DMS114 treated with DMSO at 0.1 percent for 48 hours (cell line): ENCODE results near the gene SELENOO.

ENCODE experiments used
- DNase-seq: peaks from one replicate; lab custom pipeline; 2025; ENCODE audit not compliant: unreplicated experiment; lab: John Stamatoyannopoulos, UW

SELENOO gene

DNA sequence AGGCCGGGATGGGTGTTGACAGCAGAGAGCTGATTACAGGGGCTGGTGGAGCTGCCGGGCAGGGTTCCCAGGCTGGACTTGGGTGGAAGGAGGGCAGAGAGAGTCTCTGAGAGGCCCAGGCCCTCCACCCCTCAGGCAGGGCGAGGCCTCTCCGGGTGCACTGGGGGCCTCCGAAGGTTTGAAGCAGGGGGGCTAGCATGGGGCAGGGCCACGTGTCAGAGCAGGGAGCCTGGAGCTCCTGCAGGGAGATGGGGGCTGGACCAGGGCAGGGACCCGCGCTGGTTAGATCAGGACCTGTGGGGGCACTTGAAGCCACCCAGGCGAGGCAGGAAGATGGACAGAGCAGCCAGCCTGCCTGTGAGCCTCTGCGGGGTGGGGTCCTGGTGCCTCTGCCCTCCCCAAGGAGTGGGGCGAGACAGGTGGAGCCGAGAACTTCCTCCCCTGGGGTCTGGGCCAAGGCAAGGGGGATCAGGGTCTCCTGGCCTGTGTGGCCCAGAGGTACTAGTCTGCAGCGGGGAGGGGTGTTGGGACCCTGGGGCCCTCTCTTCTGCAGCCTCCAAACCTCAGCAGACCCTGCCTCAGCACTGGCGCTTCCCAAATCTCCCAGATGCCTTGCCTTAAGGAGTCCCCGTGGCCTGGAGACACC, 29.4 kb upstream of the SELENOO start:
- DNase-seq: no peak

DNA sequence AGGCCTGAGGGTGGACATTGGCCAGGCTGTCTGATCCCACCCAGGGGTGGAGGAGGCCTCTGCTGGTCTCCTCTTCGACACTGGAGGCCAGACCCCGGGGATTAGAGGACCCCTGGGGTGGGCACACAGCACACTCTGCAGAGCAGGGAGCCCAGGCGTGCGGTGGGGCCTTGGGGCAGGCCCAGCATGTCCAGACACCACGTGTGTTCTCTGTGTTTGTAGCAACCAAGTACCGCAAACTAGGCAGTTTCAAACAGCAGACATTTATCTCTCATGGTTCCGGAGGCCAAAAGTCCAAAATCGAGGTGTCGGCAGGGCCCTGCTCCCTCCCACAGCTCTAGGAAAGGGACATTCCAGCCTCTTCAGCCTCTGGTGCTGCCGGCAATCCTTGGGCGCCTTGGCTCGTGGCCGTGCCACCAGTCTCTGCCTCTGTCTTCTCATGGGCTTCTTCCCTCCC, 28.8 kb upstream of the SELENOO start:
- DNase-seq: no peak

DNA sequence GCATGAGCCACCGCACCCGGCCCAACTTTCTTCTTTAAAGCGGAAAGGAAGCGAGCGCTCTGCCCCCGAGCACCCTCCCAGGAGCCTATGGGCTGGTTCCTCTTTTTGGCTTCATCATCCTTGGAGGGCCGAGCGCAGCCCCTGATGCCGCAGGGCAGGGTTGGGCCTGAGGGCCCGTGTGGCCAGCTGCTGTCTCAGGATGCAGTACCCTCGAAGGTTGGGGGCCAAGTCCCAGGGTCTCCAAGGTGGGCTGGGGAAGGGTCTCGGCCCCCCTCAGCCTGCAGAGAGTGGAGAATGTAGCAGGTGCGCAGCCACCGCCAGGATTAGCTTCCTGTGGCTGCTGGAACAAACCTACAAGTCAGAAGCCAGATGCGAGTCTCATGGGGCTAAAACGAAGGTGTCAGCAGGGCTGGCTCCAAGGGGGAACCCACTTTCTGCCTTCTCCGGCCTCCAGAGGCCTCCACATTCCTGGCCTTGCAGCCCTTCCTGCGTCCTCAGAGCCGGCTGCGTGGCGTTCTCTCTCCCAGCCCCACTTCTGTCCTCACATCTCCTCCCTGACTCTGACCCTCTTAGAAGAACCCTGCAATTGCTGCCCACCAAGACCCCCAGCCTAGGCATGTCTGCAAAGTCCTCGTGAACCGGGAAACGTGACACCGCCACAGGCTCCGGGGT, 27.4 kb upstream of the SELENOO start:
- no peak for DNase-seq

DNA sequence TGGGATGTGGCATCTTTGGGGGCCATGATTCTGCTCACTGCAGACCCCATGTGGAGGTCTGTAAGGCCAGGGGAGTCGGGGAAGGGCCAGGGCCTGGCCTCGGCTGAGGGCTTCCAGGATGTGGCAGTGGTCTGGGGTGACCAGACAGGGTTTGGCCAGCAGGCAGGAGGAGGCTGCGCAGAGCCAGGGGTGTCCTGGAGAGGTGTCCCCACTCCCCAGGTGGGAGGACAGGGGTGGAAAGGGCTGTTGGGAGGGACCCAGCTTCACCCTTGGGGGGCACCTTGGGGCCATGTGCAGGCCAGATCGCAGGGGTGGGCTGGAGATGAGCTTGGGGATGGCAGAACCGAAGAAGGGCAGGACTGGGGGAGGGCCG, 26.8 kb upstream of the SELENOO start:
- no peak for DNase-seq

DNA sequence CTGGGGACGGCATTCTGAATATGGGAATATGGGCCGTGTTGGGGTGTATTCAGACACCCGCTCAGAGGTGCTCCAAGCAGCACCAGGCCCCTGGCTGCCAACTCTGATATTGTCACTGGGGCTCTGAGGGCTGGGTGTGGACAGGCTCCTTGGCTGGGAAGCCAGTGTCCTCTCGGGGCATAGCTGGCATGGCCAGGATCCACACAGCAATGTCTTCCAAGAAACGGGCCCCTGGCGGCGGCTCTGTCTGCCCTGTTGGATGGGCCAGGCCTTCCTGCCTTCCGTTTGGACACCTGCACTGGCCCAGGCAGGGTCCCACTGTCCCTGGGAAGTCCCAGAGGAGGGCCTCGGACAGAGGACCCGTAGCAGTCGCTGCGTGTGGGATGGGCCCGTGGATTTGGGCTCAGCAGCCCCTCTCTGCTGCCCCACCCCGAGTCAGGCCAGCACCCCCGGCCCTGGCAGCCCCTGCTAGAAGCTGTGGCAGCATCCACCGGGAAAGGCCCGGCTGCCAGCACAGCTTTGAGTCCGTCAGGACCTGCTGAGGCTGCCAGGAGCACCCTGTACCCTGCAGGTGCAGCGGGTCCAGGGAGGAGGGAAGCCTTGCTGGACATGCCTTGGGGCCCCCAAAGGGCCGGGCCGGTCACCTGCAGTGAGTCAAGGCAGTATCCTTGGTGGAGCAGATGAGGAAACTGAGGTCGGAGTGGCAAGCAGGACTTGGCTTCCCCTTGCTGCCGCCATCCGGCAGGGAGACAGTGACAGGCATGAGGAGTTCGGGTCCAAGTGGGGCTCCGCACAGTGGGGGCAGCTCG, 26.2 kb upstream of the SELENOO start:
- no peak for DNase-seq

DNA sequence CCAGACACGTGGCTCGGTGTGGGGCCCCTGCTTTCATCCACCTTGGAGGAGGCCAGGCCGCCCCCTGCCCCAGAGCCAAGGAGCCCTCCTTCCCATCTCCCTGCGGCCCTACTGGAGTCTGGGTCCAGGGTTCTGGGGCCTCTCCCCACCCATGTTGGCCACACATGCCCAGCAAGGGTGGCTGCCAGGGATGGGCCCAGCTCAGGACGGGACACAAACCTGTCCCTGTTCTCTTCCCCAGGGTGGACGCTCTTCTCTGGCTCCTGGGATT, 25.7 kb upstream of the SELENOO start:
- no peak for DNase-seq

DNA sequence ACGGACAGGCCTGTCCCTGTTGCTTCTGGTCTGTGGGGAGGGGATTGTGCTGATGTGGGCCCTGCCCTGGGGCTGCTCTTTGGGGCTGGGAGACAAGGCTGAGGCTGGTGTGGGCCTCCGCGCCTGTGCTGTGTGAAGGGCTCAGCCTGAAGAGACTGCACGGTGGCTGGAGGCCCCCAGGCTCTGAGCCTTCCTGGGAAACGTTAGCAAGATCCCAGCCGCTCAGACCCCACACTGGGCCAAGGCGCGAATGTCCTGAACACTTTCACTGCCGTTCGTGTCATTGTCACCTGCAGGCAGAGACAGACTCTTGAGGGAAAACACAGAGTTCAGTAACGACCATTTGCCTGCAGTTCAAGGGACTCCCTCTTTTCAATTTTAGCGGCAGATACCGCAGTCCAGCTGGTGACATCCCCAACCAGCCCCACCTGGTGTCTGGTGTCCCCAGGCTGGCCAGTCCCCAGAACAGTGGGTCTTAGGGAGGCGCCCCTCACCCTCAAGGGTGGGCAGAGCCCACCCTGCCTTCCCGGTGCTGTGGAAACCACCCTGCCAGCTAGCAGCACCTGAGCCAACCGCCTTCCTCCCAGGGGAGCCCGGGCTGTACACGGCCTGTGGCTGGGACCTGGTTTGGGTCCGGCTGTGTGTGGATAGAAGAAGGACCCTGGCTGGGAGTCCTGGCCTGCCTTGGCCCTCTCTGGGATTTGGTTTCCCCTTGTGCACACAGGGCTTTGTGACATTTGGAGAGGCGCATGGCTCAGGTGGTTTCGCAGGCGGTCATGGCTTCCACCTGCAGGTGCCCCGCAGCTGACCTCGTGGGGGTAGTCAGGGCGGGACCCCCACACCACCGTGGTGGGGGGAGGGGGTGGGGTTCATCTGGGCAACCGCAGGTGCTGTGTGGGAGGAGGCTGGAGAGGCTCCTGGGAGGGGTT, 24.6 kb upstream of the SELENOO start:
- DNase-seq: no peak

DNA sequence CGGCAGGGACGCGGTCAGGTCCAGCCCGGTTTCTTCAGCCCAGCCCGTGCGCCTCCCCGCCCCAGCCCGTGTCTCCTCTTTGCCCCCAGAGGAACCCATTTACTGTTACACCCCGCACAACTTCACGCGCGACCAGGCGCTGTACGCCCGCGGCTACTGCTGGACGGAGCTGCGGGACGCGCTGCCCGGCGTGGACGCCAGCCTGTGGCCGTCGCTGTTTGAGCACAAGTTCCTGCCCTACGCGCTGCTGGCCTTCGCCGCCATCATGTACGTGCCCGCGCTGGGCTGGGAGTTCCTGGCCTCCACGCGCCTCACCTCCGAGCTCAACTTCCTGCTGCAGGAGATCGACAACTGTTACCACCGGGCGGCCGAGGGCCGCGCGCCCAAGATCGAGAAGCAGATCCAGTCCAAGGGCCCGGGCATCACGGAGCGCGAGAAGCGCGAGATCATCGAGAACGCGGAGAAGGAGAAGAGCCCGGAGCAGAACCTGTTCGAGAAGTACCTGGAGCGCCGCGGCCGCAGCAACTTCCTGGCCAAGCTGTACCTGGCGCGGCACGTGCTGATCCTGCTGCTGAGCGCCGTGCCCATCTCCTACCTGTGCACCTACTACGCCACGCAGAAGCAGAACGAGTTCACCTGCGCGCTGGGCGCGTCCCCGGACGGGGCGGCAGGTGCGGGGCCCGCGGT, 23.8 kb upstream of the SELENOO start:
- DNase-seq: no peak

DNA sequence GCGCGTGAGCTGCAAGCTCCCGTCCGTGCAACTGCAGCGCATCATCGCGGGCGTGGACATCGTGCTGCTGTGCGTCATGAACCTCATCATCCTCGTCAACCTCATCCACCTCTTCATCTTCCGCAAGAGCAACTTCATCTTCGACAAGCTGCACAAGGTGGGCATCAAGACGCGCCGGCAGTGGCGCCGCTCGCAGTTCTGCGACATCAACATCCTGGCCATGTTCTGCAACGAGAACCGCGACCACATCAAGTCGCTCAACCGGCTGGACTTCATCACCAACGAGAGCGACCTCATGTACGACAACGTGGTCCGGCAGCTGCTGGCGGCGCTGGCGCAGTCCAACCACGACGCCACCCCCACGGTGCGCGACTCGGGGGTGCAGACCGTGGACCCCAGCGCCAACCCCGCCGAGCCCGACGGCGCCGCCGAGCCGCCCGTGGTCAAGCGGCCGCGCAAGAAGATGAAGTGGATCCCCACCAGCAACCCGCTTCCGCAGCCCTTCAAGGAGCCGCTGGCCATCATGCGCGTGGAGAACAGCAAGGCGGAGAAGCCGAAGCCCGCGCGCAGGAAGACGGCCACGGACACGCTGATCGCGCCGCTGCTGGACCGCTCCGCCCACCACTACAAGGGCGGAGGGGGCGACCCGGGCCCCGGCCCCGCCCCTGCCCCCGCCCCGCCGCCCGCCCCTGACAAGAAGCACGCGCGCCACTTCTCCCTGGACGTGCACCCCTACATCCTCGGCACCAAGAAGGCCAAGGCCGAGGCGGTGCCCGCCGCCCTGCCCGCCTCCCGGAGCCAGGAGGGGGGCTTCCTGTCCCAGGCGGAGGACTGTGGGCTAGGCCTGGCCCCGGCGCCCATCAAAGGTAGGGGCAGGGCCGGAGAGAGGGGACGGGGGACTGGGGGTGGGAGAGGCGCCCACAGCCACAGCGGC, 23.0 kb upstream of the SELENOO start:
- DNase-seq: no peak

DNA sequence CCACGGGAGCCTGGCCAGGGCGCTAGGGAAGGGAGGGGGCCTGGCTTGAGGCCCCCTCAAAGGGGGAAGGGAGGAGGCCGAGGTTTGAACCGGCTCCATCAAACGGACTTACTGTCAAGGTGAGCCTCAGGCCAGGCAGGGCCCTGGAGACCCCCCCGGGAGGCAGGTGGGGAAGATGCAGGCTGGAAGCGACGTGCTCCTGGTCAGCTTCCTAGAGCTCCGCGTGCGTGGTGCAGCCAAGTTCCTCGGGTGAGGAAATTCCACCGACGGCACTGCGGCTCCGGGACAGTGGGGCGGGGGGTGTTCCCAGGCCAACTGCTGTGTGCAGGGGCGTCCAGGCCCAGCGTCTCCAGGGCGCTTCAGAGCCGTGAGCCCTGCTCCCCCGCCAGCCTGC, 22.3 kb upstream of the SELENOO start:
- no peak for DNase-seq

DNA sequence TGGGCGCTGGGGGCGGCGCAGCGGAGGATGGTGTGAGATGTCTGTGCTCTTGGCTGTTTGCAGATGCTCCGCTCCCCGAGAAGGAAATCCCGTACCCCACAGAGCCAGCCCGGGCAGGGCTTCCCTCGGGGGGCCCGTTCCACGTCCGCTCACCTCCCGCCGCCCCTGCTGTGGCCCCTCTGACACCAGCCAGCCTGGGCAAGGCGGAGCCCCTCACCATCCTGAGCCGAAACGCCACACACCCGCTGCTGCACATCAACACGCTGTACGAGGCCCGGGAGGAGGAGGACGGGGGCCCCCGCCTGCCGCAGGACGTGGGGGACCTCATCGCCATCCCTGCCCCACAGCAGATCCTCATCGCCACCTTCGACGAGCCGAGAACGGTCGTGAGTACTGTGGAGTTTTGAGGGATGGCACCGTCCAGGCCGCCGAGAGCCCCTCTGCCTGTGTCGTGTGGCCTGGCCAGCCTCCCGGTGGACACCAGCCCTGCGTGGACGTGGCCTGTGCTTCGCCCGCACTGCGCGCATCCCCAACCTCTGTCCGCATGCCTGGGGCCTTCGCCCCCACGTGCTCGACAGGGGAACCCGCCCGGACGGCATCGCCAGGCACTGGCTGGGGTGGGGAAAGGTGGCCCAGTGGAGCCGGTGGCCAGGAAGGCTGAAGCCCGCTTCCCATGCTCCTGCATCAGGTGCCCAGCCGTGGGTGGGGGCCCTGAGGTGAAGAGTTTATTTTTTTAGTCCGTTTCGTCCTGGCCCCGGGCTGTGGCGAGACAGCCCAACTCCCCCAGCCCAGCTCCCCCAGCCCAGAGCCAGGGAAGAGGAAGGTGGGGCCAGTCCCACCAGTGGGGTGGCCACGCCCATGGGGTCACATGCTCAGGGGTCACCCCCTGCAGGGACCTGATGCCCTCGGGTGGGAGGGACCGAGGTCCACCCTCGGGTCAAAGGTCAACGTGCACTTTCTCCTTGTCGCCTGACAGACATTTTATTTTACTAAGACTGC, 21.6 kb upstream of the SELENOO start:
- DNase-seq: no peak

DNA sequence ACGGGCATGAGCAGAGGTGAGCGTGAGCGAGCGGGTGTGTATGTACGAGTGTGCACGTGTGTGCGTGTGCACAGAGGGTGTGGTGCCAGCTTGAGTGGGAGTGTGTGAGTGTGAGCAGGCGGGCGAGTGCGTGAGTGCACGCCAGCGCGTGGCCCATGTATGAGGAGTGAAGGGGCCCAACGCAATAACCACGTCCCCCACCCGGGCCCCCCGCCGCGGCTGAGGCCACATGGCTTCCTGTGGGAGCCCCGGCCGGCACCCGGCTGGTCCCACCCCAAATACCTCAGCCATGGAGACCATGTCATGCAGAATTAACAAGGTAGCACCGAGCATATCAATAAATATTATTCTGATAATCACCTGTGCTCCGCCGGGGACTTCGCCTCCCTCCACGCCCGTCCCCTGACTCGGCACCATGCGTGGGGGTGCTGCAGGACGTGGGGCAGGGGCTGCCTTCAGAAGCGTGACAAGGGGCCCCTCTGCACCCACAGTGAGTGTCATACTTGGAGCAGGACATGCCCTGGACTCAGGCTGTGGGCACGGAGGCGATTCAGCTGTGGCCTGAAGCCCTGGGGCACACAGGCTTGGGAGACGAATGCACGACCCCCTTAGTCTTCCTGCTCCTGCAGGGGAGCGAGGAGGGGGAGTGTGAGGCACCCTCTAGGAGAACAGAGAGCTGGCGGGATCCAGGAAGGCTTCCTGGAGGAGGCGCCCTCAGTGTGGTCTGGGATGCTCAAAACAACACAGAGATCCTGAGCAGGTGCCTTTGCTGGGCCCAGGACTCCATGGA, 20.7 kb upstream of the SELENOO start:
- DNase-seq: no peak

DNA sequence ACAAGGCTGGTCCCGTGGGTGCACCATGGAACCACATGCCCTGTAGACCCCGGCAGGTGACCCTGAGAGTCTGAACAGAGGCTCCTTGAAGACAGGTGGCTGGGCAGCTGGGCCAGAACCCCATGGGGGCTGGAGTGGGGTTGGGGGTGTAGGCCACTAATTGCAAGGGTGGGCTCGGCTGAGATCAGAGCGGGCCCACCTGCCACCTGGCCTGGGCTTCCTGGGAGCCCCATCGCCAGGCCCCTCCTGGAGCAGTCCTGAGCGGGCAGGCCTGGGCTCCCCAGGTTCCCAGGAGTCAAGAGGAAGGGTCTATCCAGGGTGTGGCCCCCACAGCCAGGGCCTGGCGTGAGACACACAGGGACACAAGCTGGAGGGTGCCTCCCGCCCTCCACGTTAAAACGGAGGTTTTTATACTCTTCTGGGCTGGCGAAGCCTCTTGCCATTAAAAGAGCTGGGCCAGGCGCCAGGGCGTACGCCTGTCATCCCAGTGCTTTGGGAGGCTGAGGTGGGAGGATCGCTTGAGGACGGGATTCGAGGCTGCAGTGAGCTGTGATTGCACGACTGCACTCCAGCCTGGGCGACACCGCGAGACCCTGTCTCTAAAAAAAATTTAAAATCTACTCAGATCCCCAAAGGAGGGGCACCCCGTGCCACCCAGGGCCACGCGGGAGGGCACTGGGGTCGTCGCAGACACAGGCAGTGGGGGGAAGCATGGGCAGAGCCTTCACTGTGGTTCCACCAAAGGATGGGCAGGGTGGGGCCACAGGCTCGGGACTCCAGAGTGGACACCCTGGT, 19.9 kb upstream of the SELENOO start:
- DNase-seq: no peak

DNA sequence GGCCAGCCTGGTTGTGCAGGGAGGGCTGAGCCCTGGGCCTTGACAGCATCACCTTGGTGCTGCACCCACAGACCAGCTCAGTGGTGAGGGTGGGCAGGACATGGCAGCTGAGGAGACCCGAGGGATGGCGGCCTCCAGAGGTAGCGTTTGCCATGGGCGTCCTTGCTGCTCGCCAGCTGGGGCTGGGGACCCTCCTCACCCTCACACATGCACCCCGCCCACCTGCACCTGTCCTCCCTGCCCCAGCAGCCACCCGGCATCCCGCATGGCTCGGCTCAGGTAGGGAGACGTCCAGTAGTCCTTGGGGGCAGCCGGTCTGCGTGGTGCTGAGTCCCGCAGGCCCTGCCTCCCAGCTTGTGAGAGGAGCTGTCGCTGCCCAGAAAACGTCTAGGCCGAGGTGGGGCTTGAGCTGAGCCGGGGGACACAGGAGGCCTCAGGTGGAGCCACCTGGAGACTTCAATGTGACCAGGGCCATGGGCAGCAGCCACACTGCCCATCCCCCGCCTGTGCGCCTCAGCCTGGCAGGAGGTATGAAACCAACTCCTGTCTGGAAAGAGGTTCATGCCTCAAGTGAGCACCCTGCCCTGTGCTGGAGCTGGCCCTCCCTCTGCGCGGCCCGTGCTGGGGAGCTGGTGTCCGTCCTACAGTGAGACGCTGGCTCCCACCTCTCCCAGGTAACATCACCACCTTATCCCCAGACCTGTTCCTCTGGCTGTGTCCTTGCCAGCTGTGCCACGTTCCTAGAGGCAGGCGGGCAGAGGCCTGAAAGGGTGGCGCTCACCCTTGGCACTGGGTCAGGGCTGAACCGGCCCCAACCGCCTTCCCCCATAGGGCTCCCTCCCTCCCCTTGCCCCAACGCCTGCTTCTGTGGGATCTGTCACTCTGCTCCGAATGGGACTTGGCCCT, 18.4 kb upstream of the SELENOO start:
- DNase-seq: no peak

DNA sequence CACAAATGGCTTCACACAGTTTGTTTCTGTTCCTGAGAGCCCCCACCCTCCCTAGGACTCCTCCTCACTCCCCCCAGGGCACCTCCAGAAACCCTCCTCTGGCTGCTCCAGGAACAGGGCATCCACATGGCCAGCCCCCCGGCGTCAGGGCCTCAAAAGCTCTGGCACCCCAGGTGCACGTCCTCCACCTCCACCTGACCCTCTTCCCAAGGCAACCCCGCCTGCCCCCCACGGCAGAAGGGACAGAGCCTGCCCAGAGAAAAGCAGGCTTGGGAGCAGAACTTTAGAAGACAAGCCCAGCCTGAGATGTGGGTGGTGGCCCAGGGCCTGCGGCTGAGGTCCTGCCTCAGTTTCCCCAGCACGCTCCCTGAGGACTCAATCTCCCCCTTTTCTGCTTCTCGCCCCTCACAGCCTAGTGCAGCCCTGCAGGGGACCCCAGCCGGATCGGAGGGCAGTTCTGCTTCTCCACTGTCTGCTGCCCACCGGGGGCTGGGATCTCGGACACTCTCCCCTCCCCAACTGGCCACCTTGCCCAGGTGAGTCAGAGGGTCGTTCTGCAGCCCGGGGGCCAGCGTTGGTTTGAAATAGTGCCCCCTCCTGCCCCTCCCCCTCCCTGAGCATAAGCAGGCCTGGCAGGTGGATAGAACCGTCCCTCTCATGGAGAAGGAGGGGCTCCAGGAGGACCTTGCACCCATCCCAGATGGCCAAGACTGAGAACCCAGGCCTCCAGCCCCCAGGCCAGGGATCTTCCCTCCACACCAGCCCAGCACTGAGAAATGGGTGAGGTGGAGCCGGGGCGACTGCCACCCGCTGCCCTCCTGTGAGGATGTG, 17.5 kb upstream of the SELENOO start:
- no peak for DNase-seq
